ENCODE data around the gene ZNF574.

Gene ZNF574

GRCh38 chr19:42065051-42065450, 10.9 kb upstream of the ZNF574 start:
- no peaks in the 10 kb centered on the region for H4K20me1 ChIP-seq (ENCODE audit: control insufficient read depth, insufficient read depth, low read depth, low read length)
- no peak overlapping the region for H3K4me2 ChIP-seq (ENCODE audit: low read length)
- H3K4me1 ChIP-seq (ENCODE audit: control insufficient read depth, low read length) = peaks cover 15% of the 10 kb centered on the region
- no peaks in the 10 kb centered on the region for H3K9me2 ChIP-seq (replicated peaks; ENCODE audit: control insufficient read depth, low read length)
- H3K27me3 ChIP-seq (ENCODE audit: control insufficient read depth, low read length) = peaks cover 29% of the 10 kb centered on the region
- H3K27ac ChIP-seq (ENCODE audit: low read depth, low read length) = no peak overlapping the region
- no peaks in the 10 kb centered on the region for H3F3A ChIP-seq (ENCODE audit: control insufficient read depth, insufficient read depth)
- no peaks in the 10 kb centered on the region for H3K36me3 ChIP-seq (ENCODE audit: control insufficient read depth, low read length)
- TF ChIP-seq EZH2phosphoT487 (IDR thresholded peaks at IDR 0.05; ENCODE audit: borderline replicate concordance, low read length) (no peak), CTCF (IDR thresholded peaks at IDR 0.05; ENCODE audit: low read depth, low read length, poor library complexity, severe bottlenecking) (no peak)
- no peak overlapping the region for H3K4me3 ChIP-seq (ENCODE audit: low read length)
- H3K79me2 ChIP-seq (ENCODE audit: control insufficient read depth, low read length) = no peaks in the 10 kb centered on the region
- H3K9me3 ChIP-seq (ENCODE audit: control insufficient read depth, insufficient read depth, low read length) = no peaks in the 10 kb centered on the region

- Histone ChIP-seq H3K9me3 (ENCODE audit: control insufficient read depth, insufficient read depth, low read length) (no peaks in the 10 kb centered on the region), H3K27ac (ENCODE audit: low read depth, low read length) (no peak overlapping the region), H3K36me3 (ENCODE audit: control insufficient read depth, low read length) (no peaks in the 10 kb centered on the region), H3K9me2 (replicated peaks; ENCODE audit: control insufficient read depth, low read length) (no peaks in the 10 kb centered on the region), H3K4me2 (ENCODE audit: low read length) (no peak overlapping the region), H3K4me3 (ENCODE audit: low read length) (no peak overlapping the region), H3F3A (ENCODE audit: control insufficient read depth, insufficient read depth) (no peaks in the 10 kb centered on the region), H3K27me3 (ENCODE audit: control insufficient read depth, low read length) (peaks cover 29% of the 10 kb centered on the region), H4K20me1 (ENCODE audit: control insufficient read depth, insufficient read depth, low read depth, low read length) (no peaks in the 10 kb centered on the region), H3K79me2 (ENCODE audit: control insufficient read depth, low read length) (no peaks in the 10 kb centered on the region), H3K4me1 (ENCODE audit: control insufficient read depth, low read length) (peaks cover 15% of the 10 kb centered on the region)
- TF ChIP-seq EZH2phosphoT487 (IDR thresholded peaks at IDR 0.05; ENCODE audit: borderline replicate concordance, low read length) (no peak), CTCF (IDR thresholded peaks at IDR 0.05; ENCODE audit: low read depth, low read length, poor library complexity, severe bottlenecking) (no peak)
Observed at GRCh38 chr19:42065511-42065910, 10.5 kb upstream of the ZNF574 start.

- H3K9me2 ChIP-seq (replicated peaks; ENCODE audit: control insufficient read depth, low read length) = no peaks in the 10 kb centered on the region
- peaks cover 29% of the 10 kb centered on the region for H3K27me3 ChIP-seq (ENCODE audit: control insufficient read depth, low read length)
Observed at GRCh38 chr19:42066075-42066754, 9.8 kb upstream of the ZNF574 start.

More at GRCh38 chr19:42066075-42066754, 9.8 kb upstream of the ZNF574 start:
- Histone ChIP-seq H3K4me3 (ENCODE audit: low read length) (no peak overlapping the region), H3F3A (ENCODE audit: control insufficient read depth, insufficient read depth) (no peaks in the 10 kb centered on the region), H3K36me3 (ENCODE audit: control insufficient read depth, low read length) (no peaks in the 10 kb centered on the region), H3K4me2 (ENCODE audit: low read length) (no peak overlapping the region), H4K20me1 (ENCODE audit: control insufficient read depth, insufficient read depth, low read depth, low read length) (no peaks in the 10 kb centered on the region), H3K9me3 (ENCODE audit: control insufficient read depth, insufficient read depth, low read length) (no peaks in the 10 kb centered on the region), H3K4me1 (ENCODE audit: control insufficient read depth, low read length) (peaks cover 15% of the 10 kb centered on the region), H3K79me2 (ENCODE audit: control insufficient read depth, low read length) (no peaks in the 10 kb centered on the region), H3K27ac (ENCODE audit: low read depth, low read length) (no peak overlapping the region)
- TF ChIP-seq CTCF (IDR thresholded peaks at IDR 0.05; ENCODE audit: low read depth, low read length, poor library complexity, severe bottlenecking) (no peak), EZH2phosphoT487 (IDR thresholded peaks at IDR 0.05; ENCODE audit: borderline replicate concordance, low read length) (no peak)

All from DOHH2 (cell line).